ENCODE measurements around the gene AGAP2. TPM values are rescaled to one million over a fixed set of nuclear protein-coding genes. Genes with fewer than 3 reads are reported as not detected.
A peak's percentile ranks its signal among the peaks of the same experiment; 100 is the strongest.
"Not testable (repeated sequence)": the region's sequence is repeated elsewhere in the genome, so short reads cannot be mapped to it uniquely, and the experiment has no call there.

AGAP2 gene
- total RNA-seq, 2 donors from 2014 or later = 3.2 to 5.0 TPM

GRCh38 chr12:57716305-57716704 lies 22.2 kb downstream of the AGAP2 start:
- intact Hi-C loops (cut with DNase I) = no loop called here
- DNase-seq = no peak
- no peak for ATAC-seq

- no peak for ATAC-seq
- DNase-seq = no peak
- intact Hi-C loops (cut with DNase I) = no loop called here
These were observed 22.8 kb downstream of the AGAP2 start for GRCh38 chr12:57715786-57716185.

- ATAC-seq; intact Hi-C loops (cut with DNase I): not testable (repeated sequence)
These were observed 23.4 kb downstream of the AGAP2 start for GRCh38 chr12:57715036-57715748.

GRCh38 chr12:57713209-57713608 lies 25.3 kb downstream of the AGAP2 start:
- ATAC-seq (no peak), DNase-seq (no peak)
- intact Hi-C loops (cut with DNase I) = no loop called here

More at GRCh38 chr12:57715036-57715748, 23.4 kb downstream of the AGAP2 start:
- not testable (repeated sequence) for DNase-seq

GRCh38 chr12:57712701-57713100 lies 25.8 kb downstream of the AGAP2 start:
- intact Hi-C loops (cut with DNase I) = no loop called here
- no peak for ATAC-seq
- no peak for DNase-seq

GRCh38 chr12:57708296-57708695 lies 30.2 kb downstream of the AGAP2 start:
- no peak for DNase-seq
- intact Hi-C loops (cut with DNase I) = no loop called here
- ATAC-seq = no peak

GRCh38 chr12:57707250-57707649 lies 31.3 kb downstream of the AGAP2 start:
- intact Hi-C loops (cut with DNase I) = no loop called here
- ATAC-seq (no peak), DNase-seq (no peak)

GRCh38 chr12:57700317-57700716 lies 38.2 kb downstream of the AGAP2 start:
- intact Hi-C loops (cut with DNase I) = no loop called here
- DNase-seq = no peak
- ATAC-seq = no peak

GRCh38 chr12:57698414-57698813 lies 40.1 kb downstream of the AGAP2 start:
- ATAC-seq (no peak), DNase-seq (no peak)
- intact Hi-C loops (cut with DNase I) = no loop called here

GRCh38 chr12:57697076-57697475 lies 41.5 kb downstream of the AGAP2 start:
- DNase-seq (no peak), ATAC-seq (no peak)
- intact Hi-C loops (cut with DNase I) = no loop called here

- no peak for ATAC-seq
- intact Hi-C loops (cut with DNase I) = no loop called here
- no peak for DNase-seq
These were observed 42.6 kb downstream of the AGAP2 start for GRCh38 chr12:57695770-57696432.

- DNase-seq = peak; percentile 32
- peak in 1 of 2 donors; percentile 7 for ATAC-seq
- intact Hi-C loops (cut with DNase I) = loop anchor here in 1 of 2 donors (5.0 kb wide), 1 partner anchor 62 kb away; the partner anchor contains the start of gene B4GALNT1
These were observed 44.0 kb downstream of the AGAP2 start for GRCh38 chr12:57694459-57695019.

GRCh38 chr12:57693659-57694458 lies 44.7 kb downstream of the AGAP2 start, which contains the start of gene OS9:
Gene OS9 (plus strand): TSS chr12:57694132. CDS start chr12:57694162, 30 bp downstream.
- peak; percentile 99 for ATAC-seq
- intact Hi-C loops (cut with DNase I) = loop anchor here in 1 of 2 donors (5.0 kb wide), 1 partner anchor 62 kb away; the partner anchor contains the start of gene B4GALNT1

GRCh38 chr12:57693317-57693658 lies 45.3 kb downstream of the AGAP2 start:
- intact Hi-C loops (cut with DNase I) = loop anchor here in 1 of 2 donors (5.0 kb wide), 1 partner anchor 61 kb away; the partner anchor contains the start of gene B4GALNT1
- peak in 1 of 2 donors; percentile 1 for ATAC-seq
- DNase-seq = no peak

More at GRCh38 chr12:57693659-57694458, 44.7 kb downstream of the AGAP2 start, which contains the start of gene OS9:
- peak; percentile 96 for DNase-seq

GRCh38 chr12:57692500-57692899 lies 46.0 kb downstream of the AGAP2 start:
- ATAC-seq = no peak
- intact Hi-C loops (cut with DNase I) = loop anchor here in 1 of 2 donors (5.0 kb wide), 1 partner anchor 60 kb away; the partner anchor contains the start of gene B4GALNT1
- no peak for DNase-seq

- intact Hi-C loops (cut with DNase I) = no loop called here
- DNase-seq (no peak), ATAC-seq (no peak)
These were observed 49.6 kb downstream of the AGAP2 start for GRCh38 chr12:57688931-57689330.

- DNase-seq = no peak
- ATAC-seq = no peak
- intact Hi-C loops (cut with DNase I) = no loop called here
These were observed 50.7 kb downstream of the AGAP2 start for GRCh38 chr12:57687862-57688261.

GRCh38 chr12:57679697-57680096 lies 58.8 kb downstream of the AGAP2 start:
- intact Hi-C loops (cut with DNase I) = no loop called here
- no peak for DNase-seq
- no peak for ATAC-seq

- DNase-seq; ATAC-seq; intact Hi-C loops (cut with DNase I): not testable (repeated sequence)
These were observed 60.6 kb downstream of the AGAP2 start for GRCh38 chr12:57677947-57678346.
